Erythroblast (primary cell): Measurements from ENCODE around the gene CCDC102B.

Experiments used
- DNase-seq, 2 experiments: peaks; one replicate each; lab custom pipeline; 2025; lab: John Stamatoyannopoulos, UW
- GATA1 ChIP-seq: IDR thresholded peaks from 2 replicates; pipeline ENCODE4 v1.6.1; 2011; ENCODE audit warnings: low read depth, mild to moderate bottlenecking, control low read depth, low read length, moderate library complexity
- POLR2A ChIP-seq: IDR thresholded peaks from 2 replicates; pipeline ENCODE4 v1.6.1; 2011; ENCODE audit warnings: mild to moderate bottlenecking, low read length

Gene CCDC102B

GRCh38 chr18:68944330-68944729 lies 146.4 kb downstream of the CCDC102B start:
- TF ChIP-seq GATA1: no peak
- no peak for TF ChIP-seq POLR2A

DNA sequence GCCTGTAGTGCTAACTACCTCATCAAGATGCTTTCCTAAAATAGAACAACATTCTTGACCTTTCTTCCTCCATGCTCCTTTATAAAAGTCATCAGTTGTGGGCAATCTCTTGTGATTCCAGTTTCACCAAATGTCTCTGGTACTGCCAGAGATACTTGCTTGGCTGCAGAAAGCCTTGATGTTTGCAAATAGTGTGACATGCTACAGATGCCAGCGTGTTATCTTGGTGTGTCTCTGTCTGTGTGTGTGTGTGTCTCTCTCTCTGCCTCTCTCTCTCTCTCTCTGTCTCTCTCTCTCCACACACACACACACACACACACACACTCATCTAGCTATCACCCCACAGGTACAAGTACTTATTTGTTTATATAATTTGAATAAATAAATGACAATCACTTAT lies 146.9 kb downstream of the CCDC102B start:
- TF ChIP-seq POLR2A (no peak), GATA1 (no peak)
- DNase-seq: no peak

More at GRCh38 chr18:68944330-68944729, 146.4 kb downstream of the CCDC102B start:
- no peak for DNase-seq

- DNase-seq: no peak
- TF ChIP-seq POLR2A: no peak
- no peak for TF ChIP-seq GATA1
Observed at GRCh38 chr18:68948622-68949021, 150.7 kb downstream of the CCDC102B start.

GRCh38 chr18:68954738-68955137 lies 156.9 kb downstream of the CCDC102B start:
- DNase-seq: no peak

DNA sequence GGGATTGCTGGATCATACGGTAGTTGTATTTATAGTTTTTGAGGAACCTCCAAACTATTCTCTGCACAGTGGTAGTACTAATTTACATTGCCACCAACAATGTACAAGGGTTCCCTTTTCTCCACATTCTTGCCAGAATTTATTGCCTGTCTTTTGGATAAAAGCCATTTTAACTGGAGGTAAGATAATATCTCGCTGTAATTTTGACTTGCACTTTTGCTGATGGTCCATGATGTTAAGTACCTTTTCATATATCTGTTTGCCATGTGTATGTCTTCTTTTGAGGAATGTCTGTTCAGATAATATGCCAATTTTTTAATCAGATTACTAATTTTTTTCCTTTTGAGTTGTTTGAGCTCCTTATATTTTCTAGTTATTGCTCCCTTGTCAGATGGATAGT lies 158.8 kb downstream of the CCDC102B start:
- TF ChIP-seq POLR2A: no peak
- no peak for TF ChIP-seq GATA1
- DNase-seq: no peak

More at GRCh38 chr18:68954738-68955137, 156.9 kb downstream of the CCDC102B start:
- TF ChIP-seq POLR2A: no peak
- no peak for TF ChIP-seq GATA1

- TF ChIP-seq POLR2A: no peak
- no peak for TF ChIP-seq GATA1
Observed at GRCh38 chr18:68960355-68960754, 162.5 kb downstream of the CCDC102B start.

DNA sequence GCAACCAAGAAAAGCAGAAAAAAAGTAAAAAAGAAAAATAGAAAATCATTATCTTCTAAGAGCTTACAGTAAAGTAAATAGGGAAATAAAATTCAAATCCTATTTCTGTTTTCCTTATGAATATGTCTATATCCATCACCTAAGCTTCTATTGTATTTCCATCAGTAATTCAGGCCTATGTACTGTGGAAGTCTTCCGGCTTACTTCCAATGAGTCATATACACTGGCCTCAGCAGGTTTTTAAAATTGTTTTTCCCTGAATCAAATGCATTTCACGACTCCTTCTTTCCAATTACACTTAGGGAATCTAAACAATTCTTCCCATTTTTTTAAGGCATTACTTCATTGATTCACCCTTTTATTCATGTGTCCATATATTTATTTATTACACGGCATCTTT lies 164.7 kb downstream of the CCDC102B start:
- TF ChIP-seq GATA1 (no peak), POLR2A (no peak)
- DNase-seq: no peak

More at GRCh38 chr18:68960355-68960754, 162.5 kb downstream of the CCDC102B start:
- no peak for DNase-seq

GRCh38 chr18:68965817-68966216 lies 167.9 kb downstream of the CCDC102B start:
- no peak for TF ChIP-seq GATA1
- no peak for TF ChIP-seq POLR2A
- DNase-seq: no peak

GRCh38 chr18:68969027-68969426 lies 171.1 kb downstream of the CCDC102B start:
- TF ChIP-seq POLR2A (no peak), GATA1 (no peak)
- no peak for DNase-seq

DNA sequence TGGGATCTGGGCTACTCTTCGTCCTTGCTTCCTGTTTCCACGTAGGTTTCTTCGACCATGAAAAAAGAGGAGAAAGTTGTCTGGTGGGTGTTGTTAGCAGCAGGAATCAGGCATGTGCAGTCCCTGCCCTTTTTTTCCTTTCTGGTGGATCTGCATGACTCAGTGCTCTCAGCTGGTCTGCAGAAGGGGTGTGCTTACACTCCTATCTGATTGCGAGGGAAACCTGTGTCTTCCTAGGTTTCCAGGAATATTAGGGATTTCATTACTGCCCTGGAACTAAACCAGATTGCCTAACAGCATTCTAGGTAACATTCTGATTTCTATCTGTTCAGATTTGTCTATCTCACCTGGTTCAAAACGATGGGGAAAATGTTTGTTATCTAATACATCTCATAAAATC lies 174.3 kb downstream of the CCDC102B start:
- no peak for TF ChIP-seq POLR2A
- no peak for TF ChIP-seq GATA1
- DNase-seq: no peak

- TF ChIP-seq POLR2A (no peak), GATA1 (no peak)
Observed at GRCh38 chr18:68979737-68980136, 181.9 kb downstream of the CCDC102B start.

GRCh38 chr18:68983126-68983525 lies 185.2 kb downstream of the CCDC102B start:
- DNase-seq: no peak

More at GRCh38 chr18:68979737-68980136, 181.9 kb downstream of the CCDC102B start:
- DNase-seq: no peak

GRCh38 chr18:68984342-68984741 lies 186.5 kb downstream of the CCDC102B start:
- TF ChIP-seq GATA1 (no peak), POLR2A (no peak)
- DNase-seq: no peak

More at GRCh38 chr18:68983126-68983525, 185.2 kb downstream of the CCDC102B start:
- no peak for TF ChIP-seq POLR2A
- TF ChIP-seq GATA1: no peak

- DNase-seq: no peak
- TF ChIP-seq POLR2A (no peak), GATA1 (no peak)
Observed at GRCh38 chr18:68985172-68985820, 187.4 kb downstream of the CCDC102B start.

DNA sequence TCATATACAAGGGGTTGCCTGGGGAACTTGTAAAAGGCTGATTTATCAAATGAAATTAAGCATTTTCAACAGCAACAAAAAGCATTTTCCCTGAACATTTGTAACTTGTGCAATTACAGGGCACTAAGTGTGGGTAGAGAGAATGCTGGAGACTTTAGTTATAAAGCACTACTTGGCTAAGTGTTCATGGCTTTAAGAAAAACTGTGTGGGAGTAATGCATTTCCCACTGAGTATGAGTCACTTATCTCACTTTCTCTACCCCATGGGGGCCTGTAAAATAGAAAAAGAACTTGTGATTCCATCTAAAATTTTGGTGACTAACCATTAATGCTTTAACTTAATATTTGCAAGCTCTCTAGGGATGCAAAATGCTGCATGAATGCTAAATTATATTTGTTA lies 193.4 kb downstream of the CCDC102B start:
- DNase-seq: no peak
- TF ChIP-seq POLR2A (no peak), GATA1 (no peak)

GRCh38 chr18:68992719-68993482 lies 195.0 kb downstream of the CCDC102B start:
- DNase-seq: no peak
- TF ChIP-seq POLR2A (no peak), GATA1 (no peak)
